Gastrocnemius medialis (tissue), 4 donors: ENCODE results near the gene NTRK3. TPM values are rescaled to one million over a fixed set of nuclear protein-coding genes. Genes with fewer than 3 reads are reported as not detected.

Experiments used
- ATAC-seq, 2 donors: fragments of 150-250 bp; one replicate each; pipeline ENCODE4 v1.9.1; 2016
- DNase-seq, 2 donors: peaks; one replicate each; pipeline ENCODE4 v3.0.0-alpha.2; 2019
- H3K27ac ChIP-seq, 4 donors: fragments of 200-600 bp; sonication (generic); 1 replicate in 1 of 4; 2 replicates in 3 of 4; pipeline ENCODE4 v1.5.1; 2016 to 2018; ENCODE audit warnings: mild to moderate bottlenecking in 2 of 4, moderate library complexity in 1 of 4
- H3K27me3 ChIP-seq, 3 donors: fragments of 200-600 bp; sonication (generic) in 2 of 3; 1 replicate in 1 of 3; 2 replicates in 2 of 3; pipeline versions ENCODE4 v1.5.1 to v1.6.0; 2016 to 2019; ENCODE audit warnings: mild to moderate bottlenecking in 1 of 3, moderate library complexity in 1 of 3
- H3K36me3 ChIP-seq, 2 donors: fragments of 200-600 bp; sonication (generic) in 1 of 2; one replicate each; pipeline ENCODE4 v1.5.1; 2017 to 2018
- H3K4me1 ChIP-seq, 2 donors: fragments of 200-600 bp; sonication (generic) in 1 of 2; one replicate each; pipeline ENCODE4 v1.5.1; 2016 to 2017; ENCODE audit warnings: mild to moderate bottlenecking in 2 of 2
- H3K4me3 ChIP-seq, 4 donors: fragments of 200-600 bp; sonication (generic) in 3 of 4; 1 replicate in 1 of 4; 2 replicates in 3 of 4; pipeline ENCODE4 v1.5.1; 2016 to 2019; ENCODE audit warnings: mild to moderate bottlenecking in 2 of 4
- H3K9me3 ChIP-seq, 3 donors: fragments of 200-600 bp; sonication (generic) in 2 of 3; 1 replicate in 1 of 3; 2 replicates in 2 of 3; pipeline ENCODE4 v1.5.1; 2016 to 2019
- POLR2A ChIP-seq, 2 donors: fragments of 450-650 bp; IDR thresholded peaks; one replicate each; pipeline ENCODE4 v1.6.1; 2017; ENCODE audit warnings: antibody characterized with exemption in 2 of 2, mild to moderate bottlenecking in 2 of 2, moderate library complexity in 2 of 2
- in situ Hi-C, 4 donors: fragments of 200-750 bp; cut with MboI; loops; one replicate each; pipeline versions ENCODE4 v1.15.0 to v1.8.0; 2017; ENCODE audit warnings: low sequenced_read_pairs in 4 of 4
- intact Hi-C: fragments of 100-400 bp; cut with DNase I; formaldehyde crosslinking; loops from one replicate; pipeline ENCODE4 v1.15.1; 2023; ENCODE audit warnings: low total_unique reads
- total RNA-seq, 4 donors: library from RNA; depleted of rRNA; stranded (reverse); fragments of >200 nt; gene quantifications; one replicate each; pipeline versions ENCODE4 v1.1.0 to v1.2.3, GENCODE V29; 2016
- TF ChIP-seq, protein P1 (sequence below), 5 experiments: fragments of 450-650 bp in 3 of 5; fragments of 200-600 bp in 2 of 5; sonication (generic) in 2 of 5; IDR thresholded peaks in 4 of 5; conservative IDR thresholded peaks in 1 of 5; 1 replicate in 4 of 5; 2 replicates in 1 of 5; pipeline ENCODE4 v1.5.1; 2016 to 2019; ENCODE audit warnings: antibody characterized with exemption in 5 of 5, mild to moderate bottlenecking in 3 of 5, moderate library complexity in 3 of 5

NTRK3 gene
- total RNA-seq, result 1 to 10 TPM in 1 of 4 donors, under 1 TPM in 3; 0.61 to 2.7 (median 0.77) TPM

DNA sequence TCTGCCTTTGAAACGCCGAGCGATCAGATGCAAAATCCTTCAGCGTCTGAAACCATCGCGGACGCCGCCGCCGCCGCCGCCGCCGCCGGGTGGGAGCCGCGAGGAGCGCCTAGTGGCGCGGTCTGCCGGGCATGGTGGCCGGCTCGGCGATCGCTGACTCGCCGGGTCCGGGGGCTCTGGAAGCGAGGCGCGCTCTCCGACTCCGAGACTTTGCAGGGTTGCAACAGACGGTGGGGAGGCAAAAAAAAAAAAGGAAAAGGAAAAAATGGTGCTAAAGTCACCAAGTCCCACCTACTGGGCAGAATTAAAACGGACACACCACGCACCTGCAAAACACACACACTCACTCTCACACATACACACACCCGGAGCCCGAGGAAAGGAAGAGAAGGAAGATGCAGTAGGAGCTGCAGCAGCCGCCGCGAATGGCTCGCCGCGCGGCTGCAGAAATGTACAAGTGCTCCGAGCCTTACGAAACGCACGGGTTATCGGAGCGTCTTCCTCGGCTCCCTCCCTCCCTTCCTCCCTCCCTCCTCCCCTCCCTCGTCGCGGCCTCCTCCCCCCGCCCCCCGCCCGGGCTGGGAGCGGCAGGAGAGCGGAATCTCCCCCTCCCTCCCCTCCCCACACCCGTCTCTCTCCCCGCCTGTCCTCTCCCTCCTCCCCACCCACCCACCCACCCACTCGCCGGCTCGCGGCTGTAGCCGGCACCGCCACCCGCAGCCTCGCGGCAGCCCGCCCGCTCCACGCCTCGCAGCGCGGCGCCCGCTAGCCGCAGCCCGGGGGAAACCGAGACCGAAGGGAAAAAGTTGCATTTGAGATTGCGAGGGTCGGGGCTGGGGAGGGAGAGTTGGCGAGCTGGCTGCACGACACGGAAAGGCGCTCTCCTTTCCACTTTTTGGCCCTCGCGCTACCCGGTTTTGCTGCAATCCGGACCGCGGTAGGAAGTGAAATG is at the start of gene NTRK3:
Gene NTRK3, minus strand, starts transcription at position 461 of the 952 bp plus-strand sequence. CDS start 586 bp downstream, outside the sequence.
- no peak for TF ChIP-seq POLR2A (IDR thresholded peaks at IDR 0.05)
- TF ChIP-seq, protein P1, sequence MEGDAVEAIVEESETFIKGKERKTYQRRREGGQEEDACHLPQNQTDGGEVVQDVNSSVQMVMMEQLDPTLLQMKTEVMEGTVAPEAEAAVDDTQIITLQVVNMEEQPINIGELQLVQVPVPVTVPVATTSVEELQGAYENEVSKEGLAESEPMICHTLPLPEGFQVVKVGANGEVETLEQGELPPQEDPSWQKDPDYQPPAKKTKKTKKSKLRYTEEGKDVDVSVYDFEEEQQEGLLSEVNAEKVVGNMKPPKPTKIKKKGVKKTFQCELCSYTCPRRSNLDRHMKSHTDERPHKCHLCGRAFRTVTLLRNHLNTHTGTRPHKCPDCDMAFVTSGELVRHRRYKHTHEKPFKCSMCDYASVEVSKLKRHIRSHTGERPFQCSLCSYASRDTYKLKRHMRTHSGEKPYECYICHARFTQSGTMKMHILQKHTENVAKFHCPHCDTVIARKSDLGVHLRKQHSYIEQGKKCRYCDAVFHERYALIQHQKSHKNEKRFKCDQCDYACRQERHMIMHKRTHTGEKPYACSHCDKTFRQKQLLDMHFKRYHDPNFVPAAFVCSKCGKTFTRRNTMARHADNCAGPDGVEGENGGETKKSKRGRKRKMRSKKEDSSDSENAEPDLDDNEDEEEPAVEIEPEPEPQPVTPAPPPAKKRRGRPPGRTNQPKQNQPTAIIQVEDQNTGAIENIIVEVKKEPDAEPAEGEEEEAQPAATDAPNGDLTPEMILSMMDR (IDR thresholded peaks at IDR 0.05 in 4 of 5, conservative IDR thresholded peaks at IDR 0.05 in 1 of 5), result no peak
- no peak for DNase-seq
- intact Hi-C loops (no loop called here), in situ Hi-C loops (loop anchor here in 2 of 4 donors (10.0 to 25.0 kb wide), 3 partner anchors 1342 to 1644 kb away; no protein-coding TSS in a partner anchor)
- Histone ChIP-seq H3K4me1 (peaks cover 11 to 12% of the 10 kb centered on the region in 2 donors), H3K9me3 (no peaks in the 10 kb centered on the region), H3K4me3 (peak within 1 kb of the TSS; percentile 44 to 58 (median 53)), H3K27ac (no peak within 1 kb of the TSS), H3K27me3 (peaks cover 44 to 58% (median 47%) of the 10 kb centered on the region in 3 donors), H3K36me3 (no peaks in the 10 kb centered on the region)
- ATAC-seq, result peak in 1 of 2 donors; percentile 45

DNA sequence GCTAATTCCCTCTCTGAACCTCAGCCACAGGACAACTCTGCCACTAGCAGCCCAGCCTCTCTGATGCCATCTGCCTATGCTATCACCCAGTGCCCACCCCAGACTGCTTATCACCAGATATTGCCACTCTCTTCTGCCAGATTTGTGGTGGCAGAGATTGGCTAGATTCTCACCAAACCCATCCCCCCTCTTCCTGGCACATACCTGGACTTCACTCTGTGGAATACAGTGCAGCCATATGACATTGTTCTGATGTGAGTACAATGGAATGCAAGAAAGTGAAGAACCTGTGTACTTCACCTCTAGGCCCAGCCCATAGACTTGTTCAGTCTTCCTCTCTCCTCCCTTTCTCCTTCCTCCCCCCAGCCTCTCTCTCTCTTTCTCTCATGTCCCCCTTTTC is 46.9 kb upstream of the NTRK3 start:
- Histone ChIP-seq H3K4me1 (no peaks in the 10 kb centered on the region), H3K27ac (no peak overlapping the region), H3K4me3 (no peak overlapping the region), H3K36me3 (no peaks in the 10 kb centered on the region), H3K9me3 (no peaks in the 10 kb centered on the region), H3K27me3 (no peaks in the 10 kb centered on the region)
- TF ChIP-seq POLR2A (IDR thresholded peaks at IDR 0.05), result no peak
- TF ChIP-seq, protein P1 (IDR thresholded peaks at IDR 0.05 in 4 of 5, conservative IDR thresholded peaks at IDR 0.05 in 1 of 5), result no peak
- intact Hi-C loops, result loop anchor here (10.0 kb wide), 1 partner anchor 61 kb away; no protein-coding TSS in a partner anchor
- DNase-seq (no peak), ATAC-seq (no peak)
- in situ Hi-C loops, result no loop called here

DNA sequence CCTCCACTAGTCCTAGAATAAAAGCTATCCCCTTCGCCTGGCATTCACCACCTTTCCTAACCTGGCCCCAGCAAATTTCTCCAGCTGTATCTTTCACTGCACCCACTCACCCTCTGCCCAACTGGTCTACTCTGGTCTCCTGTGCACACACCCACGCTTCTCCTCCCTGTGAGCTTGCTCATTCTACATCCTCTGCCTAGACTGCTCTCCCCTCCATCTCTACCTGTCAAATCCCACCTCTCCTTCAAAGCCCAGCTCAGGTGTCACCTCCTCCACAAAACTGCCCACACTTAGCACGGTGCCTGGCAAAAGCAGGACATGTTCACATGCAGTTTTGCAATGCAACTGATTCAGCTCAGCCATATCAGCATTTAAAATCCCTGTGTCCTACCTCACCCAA is 45.8 kb upstream of the NTRK3 start:
- Histone ChIP-seq H3K27me3 (no peaks in the 10 kb centered on the region), H3K27ac (no peak overlapping the region), H3K4me3 (no peak overlapping the region), H3K9me3 (no peaks in the 10 kb centered on the region), H3K4me1 (no peaks in the 10 kb centered on the region), H3K36me3 (no peaks in the 10 kb centered on the region)
- DNase-seq (no peak), ATAC-seq (no peak)
- TF ChIP-seq, protein P1 (IDR thresholded peaks at IDR 0.05 in 4 of 5, conservative IDR thresholded peaks at IDR 0.05 in 1 of 5), result no peak
- TF ChIP-seq POLR2A (IDR thresholded peaks at IDR 0.05), result no peak
- intact Hi-C loops (loop anchor here (10.0 kb wide), 1 partner anchor 62 kb away; no protein-coding TSS in a partner anchor), in situ Hi-C loops (no loop called here)

DNA sequence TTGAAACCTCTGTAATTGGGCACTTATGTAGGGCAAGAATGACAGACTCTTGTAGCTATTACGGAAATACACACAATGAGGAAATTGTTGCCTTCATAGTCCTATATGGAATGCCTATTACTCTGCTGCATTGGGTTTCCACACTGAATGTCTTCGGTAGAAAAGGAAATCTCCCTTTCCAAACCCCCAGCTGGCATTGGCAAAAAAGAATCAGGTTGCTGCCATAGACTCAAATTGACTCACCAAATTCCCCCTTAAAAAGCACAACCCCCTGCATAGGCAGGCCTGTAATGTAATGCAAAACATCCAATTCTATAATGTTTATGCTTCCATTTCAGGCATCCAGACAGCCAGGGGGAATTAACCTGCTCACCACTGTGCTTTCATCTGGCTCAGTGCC is 44.8 kb upstream of the NTRK3 start:
- no peak overlapping the region for H3K27ac ChIP-seq
- no peaks in the 10 kb centered on the region for H3K4me1 ChIP-seq
- intact Hi-C loops, result loop anchor here (10.0 kb wide), 1 partner anchor 63 kb away; no protein-coding TSS in a partner anchor
- in situ Hi-C loops, result no loop called here
- no peaks in the 10 kb centered on the region for H3K36me3 ChIP-seq
- TF ChIP-seq, protein P1 (IDR thresholded peaks at IDR 0.05 in 4 of 5, conservative IDR thresholded peaks at IDR 0.05 in 1 of 5), result no peak
- no peak for TF ChIP-seq POLR2A (IDR thresholded peaks at IDR 0.05)
- H3K4me3 ChIP-seq, result no peak overlapping the region
- DNase-seq (no peak), ATAC-seq (no peak)
- H3K9me3 ChIP-seq, result no peaks in the 10 kb centered on the region
- H3K27me3 ChIP-seq, result no peaks in the 10 kb centered on the region
